ENCODE data around the gene CDH4.

DNA sequence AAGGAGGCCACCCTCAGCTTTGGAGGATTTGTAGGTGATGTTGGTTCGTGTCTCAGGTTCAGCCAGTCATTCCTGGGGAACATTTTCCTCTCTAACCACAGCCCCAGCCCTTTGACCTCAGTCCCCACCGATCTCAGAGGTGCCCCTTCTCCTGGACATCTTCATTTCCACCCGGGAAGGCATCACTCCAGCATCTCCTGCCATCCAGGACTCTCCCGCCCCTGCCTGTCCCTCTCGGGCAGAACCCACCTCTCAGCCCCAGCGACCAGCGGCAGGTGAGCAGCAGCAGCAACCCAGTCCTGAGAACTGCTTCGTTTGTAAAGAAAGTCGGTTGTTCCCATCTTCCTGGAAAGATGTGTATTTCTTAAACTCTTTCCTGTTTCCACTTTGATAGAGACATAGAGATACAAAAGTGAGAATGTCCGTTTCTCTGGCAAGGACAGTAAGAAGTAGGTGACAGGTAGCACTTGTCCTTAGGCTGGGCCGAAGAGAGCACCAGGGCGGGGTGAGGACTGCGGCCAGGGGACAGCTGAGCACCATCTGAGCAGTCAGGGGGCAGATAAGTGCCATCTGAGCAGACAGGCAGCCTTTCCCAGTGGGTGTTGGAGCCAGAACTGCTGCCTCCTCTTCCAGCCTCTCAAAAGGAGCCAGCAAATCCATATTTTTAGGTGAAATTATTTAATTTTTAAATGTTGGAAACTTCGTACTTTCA lies 142.2 kb downstream of the CDH4 start:
- TF ChIP-seq SIN3A (IDR thresholded peaks at IDR 0.05; ENCODE audit: borderline replicate concordance, insufficient read depth, low read length), result no peak
- no peak for TF ChIP-seq POLR2AphosphoS5 (IDR thresholded peaks at IDR 0.05; ENCODE audit: low read depth, low read length)
- TF ChIP-seq, protein P1, sequence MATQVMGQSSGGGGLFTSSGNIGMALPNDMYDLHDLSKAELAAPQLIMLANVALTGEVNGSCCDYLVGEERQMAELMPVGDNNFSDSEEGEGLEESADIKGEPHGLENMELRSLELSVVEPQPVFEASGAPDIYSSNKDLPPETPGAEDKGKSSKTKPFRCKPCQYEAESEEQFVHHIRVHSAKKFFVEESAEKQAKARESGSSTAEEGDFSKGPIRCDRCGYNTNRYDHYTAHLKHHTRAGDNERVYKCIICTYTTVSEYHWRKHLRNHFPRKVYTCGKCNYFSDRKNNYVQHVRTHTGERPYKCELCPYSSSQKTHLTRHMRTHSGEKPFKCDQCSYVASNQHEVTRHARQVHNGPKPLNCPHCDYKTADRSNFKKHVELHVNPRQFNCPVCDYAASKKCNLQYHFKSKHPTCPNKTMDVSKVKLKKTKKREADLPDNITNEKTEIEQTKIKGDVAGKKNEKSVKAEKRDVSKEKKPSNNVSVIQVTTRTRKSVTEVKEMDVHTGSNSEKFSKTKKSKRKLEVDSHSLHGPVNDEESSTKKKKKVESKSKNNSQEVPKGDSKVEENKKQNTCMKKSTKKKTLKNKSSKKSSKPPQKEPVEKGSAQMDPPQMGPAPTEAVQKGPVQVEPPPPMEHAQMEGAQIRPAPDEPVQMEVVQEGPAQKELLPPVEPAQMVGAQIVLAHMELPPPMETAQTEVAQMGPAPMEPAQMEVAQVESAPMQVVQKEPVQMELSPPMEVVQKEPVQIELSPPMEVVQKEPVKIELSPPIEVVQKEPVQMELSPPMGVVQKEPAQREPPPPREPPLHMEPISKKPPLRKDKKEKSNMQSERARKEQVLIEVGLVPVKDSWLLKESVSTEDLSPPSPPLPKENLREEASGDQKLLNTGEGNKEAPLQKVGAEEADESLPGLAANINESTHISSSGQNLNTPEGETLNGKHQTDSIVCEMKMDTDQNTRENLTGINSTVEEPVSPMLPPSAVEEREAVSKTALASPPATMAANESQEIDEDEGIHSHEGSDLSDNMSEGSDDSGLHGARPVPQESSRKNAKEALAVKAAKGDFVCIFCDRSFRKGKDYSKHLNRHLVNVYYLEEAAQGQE (IDR thresholded peaks at IDR 0.05; ENCODE audit: insufficient read depth in 1 of 2, low read depth in 2 of 2, low read length in 2 of 2), result no peak
- no peak for TF ChIP-seq TAF1 (IDR thresholded peaks at IDR 0.05; ENCODE audit: borderline replicate concordance, insufficient read depth, low read length)
- TF ChIP-seq FOXP2 (optimal IDR thresholded peaks at IDR 0.05; ENCODE audit: borderline replicate concordance, extremely low read depth, extremely low read length, insufficient read depth), result no peak

All from PFSK-1 (cell line).